22Rv1 (cell line): ENCODE data around the gene MAP3K5.

Source experiments
- CTCF ChIP-seq: fragments of 450-650 bp; IDR thresholded peaks from 2 replicates; pipeline ENCODE4 v1.5.1; 2017; ENCODE audit warnings: mild to moderate bottlenecking
- ZFX ChIP-seq: fragments of 450-650 bp; IDR thresholded peaks from 2 replicates; pipeline ENCODE4 v1.6.1; 2017; ENCODE audit warnings: antibody characterized with exemption, borderline replicate concordance

- TF ChIP-seq CTCF = no peak
- TF ChIP-seq ZFX = no peak
Measured at GRCh38 chr6:136523196-136523595, 269.1 kb downstream of the MAP3K5 start.
